Measurements from ENCODE around the gene GLIS1. TPM values are rescaled to one million over a fixed set of nuclear protein-coding genes. Genes with fewer than 3 reads are reported as not detected.

Gene GLIS1
- total and polyA plus RNA-seq, 2 experiments from 2014 or later = 0.22 to 0.61 TPM

DNA sequence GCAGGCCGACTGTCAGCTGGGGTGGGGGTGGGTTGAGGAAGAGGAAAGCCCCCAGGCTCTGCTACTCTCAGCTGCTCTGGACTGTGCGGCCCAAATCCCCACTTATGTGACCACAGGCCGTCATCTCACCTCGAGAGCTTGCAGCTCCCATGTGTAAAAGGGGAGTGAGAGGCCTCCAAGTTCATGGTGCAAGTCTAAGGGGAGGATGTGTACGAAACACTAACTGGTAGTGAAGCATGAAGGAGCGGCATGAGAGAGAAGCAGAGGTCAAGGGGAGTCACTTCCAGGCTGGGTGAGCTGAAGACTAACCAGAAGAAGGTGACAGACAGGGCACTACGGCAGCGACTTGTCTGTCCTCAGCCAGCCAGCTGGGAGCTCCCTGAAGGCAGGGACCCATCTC, 43.8 kb downstream of the GLIS1 start:
- Histone ChIP-seq H4K20me1 (ENCODE audit: insufficient read depth) (no peaks in the 10 kb centered on the region), H3K27ac (no peak overlapping the region), H3K9me2 (ENCODE audit: insufficient read depth) (no peaks in the 10 kb centered on the region), H3K4me1 (ENCODE audit: insufficient read depth) (0 out of 2 replicates have a peak, but pooled peaks cover 3% of the 10 kb centered on the region), H2AFZ (no peak overlapping the region), H3F3A (ENCODE audit: insufficient read depth) (no peaks in the 10 kb centered on the region), H3K4me2 (ENCODE audit: unreplicated experiment) (no peak overlapping the region), H3K9ac (no peak overlapping the region), H3K9me3 (ENCODE audit: low read depth) (no peaks in the 10 kb centered on the region), H3K79me2 (ENCODE audit: insufficient read depth) (no peaks in the 10 kb centered on the region), H3K36me3 (ENCODE audit: low read depth) (no peaks in the 10 kb centered on the region), H3K27me3 (replicated peaks; ENCODE audit: insufficient read depth) (no peaks in the 10 kb centered on the region), H3K4me3 (no peak overlapping the region)
- TF ChIP-seq EZH2 (IDR thresholded peaks at IDR 0.05; ENCODE audit: insufficient read depth, poor library complexity, severe bottlenecking) (no peak), EZH2phosphoT487 (IDR thresholded peaks at IDR 0.05; ENCODE audit: insufficient read depth, low read depth) (no peak)
- WGBS, 2 experiments (ENCODE audit: low coverage in 1 of 2, low lambda C conversion rate in 2 of 2, missing lambda C conversion rate in 2 of 2) = 80 to 83% methylated on average over 8 of the region's 8 CpGs
- no peak for DNase-seq
- in situ Hi-C loops (cut with MboI) = no loop called here

DNA sequence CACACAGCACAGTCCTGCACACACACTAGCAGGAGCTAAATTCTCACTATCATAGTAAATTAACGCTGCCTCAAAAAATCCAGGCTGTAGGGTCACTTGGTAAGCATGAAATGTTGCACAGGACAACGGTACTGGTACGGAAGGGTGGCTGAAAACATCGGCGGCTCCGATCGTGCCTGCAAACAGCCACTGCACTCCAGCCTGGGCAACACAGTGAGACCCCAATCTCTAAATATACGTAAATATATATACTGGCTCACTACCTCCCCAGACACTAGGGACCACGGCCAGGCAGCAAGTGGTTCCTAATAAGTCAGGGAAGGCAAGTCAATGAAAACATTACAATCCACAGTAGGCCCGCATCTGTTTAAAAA, 44.3 kb downstream of the GLIS1 start:
- no peak for DNase-seq
- in situ Hi-C loops (cut with MboI) = no loop called here

GRCh38 chr1:53693773-53694717, 44.9 kb downstream of the GLIS1 start:
- Histone ChIP-seq H3K4me3 (no peak overlapping the region), H4K20me1 (ENCODE audit: insufficient read depth) (no peaks in the 10 kb centered on the region), H3K27me3 (replicated peaks; ENCODE audit: insufficient read depth) (no peaks in the 10 kb centered on the region), H3K36me3 (ENCODE audit: low read depth) (no peaks in the 10 kb centered on the region), H3K27ac (no peak overlapping the region), H3K79me2 (ENCODE audit: insufficient read depth) (no peaks in the 10 kb centered on the region), H3K9me3 (ENCODE audit: low read depth) (no peaks in the 10 kb centered on the region), H2AFZ (no peak overlapping the region), H3K9ac (no peak overlapping the region), H3K9me2 (ENCODE audit: insufficient read depth) (no peaks in the 10 kb centered on the region), H3K4me1 (ENCODE audit: insufficient read depth) (0 out of 2 replicates have a peak, but pooled peaks cover 3% of the 10 kb centered on the region), H3K4me2 (ENCODE audit: unreplicated experiment) (no peak overlapping the region), H3F3A (ENCODE audit: insufficient read depth) (no peaks in the 10 kb centered on the region)
- in situ Hi-C loops (cut with MboI) = no loop called here
- 71 to 73% methylated on average over 20 to 22 of the region's 22 CpGs for WGBS, 2 experiments (ENCODE audit: low coverage in 1 of 2, low lambda C conversion rate in 2 of 2, missing lambda C conversion rate in 2 of 2)
- no peak for TF ChIP-seq EZH2phosphoT487 (IDR thresholded peaks at IDR 0.05; ENCODE audit: insufficient read depth, low read depth)
- TF ChIP-seq EZH2 (IDR thresholded peaks at IDR 0.05; ENCODE audit: insufficient read depth, poor library complexity, severe bottlenecking) = no peak
- DNase-seq = peak; percentile 74

More for the DNA sequence above, 44.3 kb downstream of the GLIS1 start:
- Histone ChIP-seq H3K36me3 (ENCODE audit: low read depth) (no peaks in the 10 kb centered on the region), H3F3A (ENCODE audit: insufficient read depth) (no peaks in the 10 kb centered on the region), H3K4me1 (ENCODE audit: insufficient read depth) (0 out of 2 replicates have a peak, but pooled peaks cover 3% of the 10 kb centered on the region), H3K27ac (no peak overlapping the region), H3K4me2 (ENCODE audit: unreplicated experiment) (no peak overlapping the region), H3K9me2 (ENCODE audit: insufficient read depth) (no peaks in the 10 kb centered on the region), H3K79me2 (ENCODE audit: insufficient read depth) (no peaks in the 10 kb centered on the region), H3K27me3 (replicated peaks; ENCODE audit: insufficient read depth) (no peaks in the 10 kb centered on the region), H3K9ac (no peak overlapping the region), H3K4me3 (no peak overlapping the region), H4K20me1 (ENCODE audit: insufficient read depth) (no peaks in the 10 kb centered on the region), H3K9me3 (ENCODE audit: low read depth) (no peaks in the 10 kb centered on the region), H2AFZ (no peak overlapping the region)
- no peak for TF ChIP-seq EZH2phosphoT487 (IDR thresholded peaks at IDR 0.05; ENCODE audit: insufficient read depth, low read depth)
- TF ChIP-seq EZH2 (IDR thresholded peaks at IDR 0.05; ENCODE audit: insufficient read depth, poor library complexity, severe bottlenecking) = no peak
- 96 to 98% methylated on average over 10 of the region's 10 CpGs for WGBS, 2 experiments (ENCODE audit: low coverage in 1 of 2, low lambda C conversion rate in 2 of 2, missing lambda C conversion rate in 2 of 2)

DNA sequence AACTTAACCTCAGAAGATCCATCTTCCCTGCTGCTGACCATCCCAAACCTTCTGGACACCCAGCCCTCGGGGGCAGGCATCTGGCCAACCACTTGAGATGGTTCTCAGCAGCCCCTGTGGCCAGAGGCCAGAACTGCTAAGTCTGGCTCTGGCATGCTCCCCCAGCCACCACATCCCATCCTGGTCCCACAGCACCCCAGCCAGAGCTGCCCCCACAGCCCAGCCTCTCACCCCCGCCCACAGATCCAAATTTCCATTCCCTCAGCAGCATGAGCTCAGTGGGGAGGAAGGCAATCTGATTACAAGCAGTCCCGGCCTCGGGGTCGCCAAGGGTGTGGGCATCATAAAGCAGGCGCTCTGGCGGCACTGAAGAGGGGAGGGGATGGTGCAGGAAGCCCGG, 45.6 kb downstream of the GLIS1 start:
- H3K27ac ChIP-seq = no peak overlapping the region
- WGBS, 2 experiments (ENCODE audit: low coverage in 1 of 2, low lambda C conversion rate in 2 of 2, missing lambda C conversion rate in 2 of 2) = 18 to 21% methylated on average over 8 of the region's 8 CpGs
- H3K36me3 ChIP-seq (ENCODE audit: low read depth) = no peaks in the 10 kb centered on the region
- H3K79me2 ChIP-seq (ENCODE audit: insufficient read depth) = no peaks in the 10 kb centered on the region
- no peak overlapping the region for H3K4me3 ChIP-seq
- no peaks in the 10 kb centered on the region for H3K9me3 ChIP-seq (ENCODE audit: low read depth)
- H3K4me2 ChIP-seq (ENCODE audit: unreplicated experiment) = no peak overlapping the region
- H2AFZ ChIP-seq = no peak overlapping the region
- H3K9ac ChIP-seq = no peak overlapping the region
- DNase-seq = peak; percentile 37
- no peaks in the 10 kb centered on the region for H3F3A ChIP-seq (ENCODE audit: insufficient read depth)
- in situ Hi-C loops (cut with MboI) = no loop called here
- no peaks in the 10 kb centered on the region for H4K20me1 ChIP-seq (ENCODE audit: insufficient read depth)
- no peaks in the 10 kb centered on the region for H3K27me3 ChIP-seq (replicated peaks; ENCODE audit: insufficient read depth)
- no peak for TF ChIP-seq EZH2 (IDR thresholded peaks at IDR 0.05; ENCODE audit: insufficient read depth, poor library complexity, severe bottlenecking)
- no peak for TF ChIP-seq EZH2phosphoT487 (IDR thresholded peaks at IDR 0.05; ENCODE audit: insufficient read depth, low read depth)
- no peaks in the 10 kb centered on the region for H3K9me2 ChIP-seq (ENCODE audit: insufficient read depth)
- H3K4me1 ChIP-seq (ENCODE audit: insufficient read depth) = 0 out of 2 replicates have a peak, but pooled peaks cover 3% of the 10 kb centered on the region

Data from GM23248 (cell line).